ENCODE measurements around the gene ALPI.
"Not testable (repeated sequence)": the region's sequence is repeated elsewhere in the genome, so short reads cannot be mapped to it uniquely, and the experiment has no call there.

DNA sequence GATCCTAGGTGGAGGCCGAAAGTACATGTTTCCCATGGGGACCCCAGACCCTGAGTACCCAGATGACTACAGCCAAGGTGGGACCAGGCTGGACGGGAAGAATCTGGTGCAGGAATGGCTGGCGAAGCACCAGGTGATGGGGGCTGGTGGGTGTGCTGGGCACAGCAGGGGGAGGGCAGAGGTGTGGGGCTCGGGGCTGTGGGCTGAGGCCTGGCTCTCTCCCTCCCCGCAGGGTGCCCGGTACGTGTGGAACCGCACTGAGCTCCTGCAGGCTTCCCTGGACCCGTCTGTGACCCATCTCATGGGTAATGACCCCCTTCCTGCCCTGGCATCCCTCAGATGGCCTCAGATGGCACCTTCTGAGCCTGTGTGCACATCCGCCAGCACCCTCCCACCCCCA, 47.7 kb upstream of the ALPI start:
- TF ChIP-seq CTCF (IDR thresholded peaks at IDR 0.05; ENCODE audit: low read depth, low read length); EZH2phosphoT487 (IDR thresholded peaks at IDR 0.05; ENCODE audit: low read depth): not testable (repeated sequence)
